ENCODE data around the gene GNA12. TPM values are rescaled to one million over a fixed set of nuclear protein-coding genes. Genes with fewer than 3 reads are reported as not detected.

GNA12 gene
- polyA plus RNA-seq, 1 of the 3 experiments (the other 2 are of a cell fraction), result 64.8 TPM

GRCh38 chr7:2794836-2795636, 49.1 kb downstream of the GNA12 start:
- no peak overlapping the region for H3K4me3 ChIP-seq (ENCODE audit: low read depth in 2 of 2, low read length in 1 of 2)
- DNase-seq, result no peak
- TF ChIP-seq GABPA (IDR thresholded peaks at IDR 0.05; ENCODE audit: low read depth) (no peak), FOXJ3 (CRISPR knock-in tag; IDR thresholded peaks at IDR 0.05) (no peak), SIN3A (IDR thresholded peaks at IDR 0.05; ENCODE audit: borderline replicate concordance, low read depth, low read length) (no peak), RFX5 (IDR thresholded peaks at IDR 0.05; ENCODE audit: low read length) (no peak), EZH2phosphoT487 (IDR thresholded peaks at IDR 0.05; ENCODE audit: borderline replicate concordance, low read depth) (no peak), SMC3 (IDR thresholded peaks at IDR 0.05; ENCODE audit: low read depth, low read length) (no peak), ELF1 (IDR thresholded peaks at IDR 0.05) (no peak), JUND (IDR thresholded peaks at IDR 0.05) (no peak), TAF1 (IDR thresholded peaks at IDR 0.05; ENCODE audit: borderline replicate concordance, low read depth, low read length) (no peak), MAX (IDR thresholded peaks at IDR 0.05; ENCODE audit: low read depth) (no peak), POLR2AphosphoS5 (IDR thresholded peaks at IDR 0.05; ENCODE audit: low read depth, low read length) (no peak), USF2 (IDR thresholded peaks at IDR 0.05; ENCODE audit: borderline replicate concordance, low read depth, low read length) (no peak), FOSL2 (IDR thresholded peaks at IDR 0.05; ENCODE audit: borderline replicate concordance, low read depth) (no peak)
- H3K4me2 ChIP-seq, result no peak overlapping the region
- no peak overlapping the region for H3K27ac ChIP-seq (ENCODE audit: low read depth in 2 of 2, low read length in 1 of 2)
- peaks cover 11 to 29% of the 10 kb centered on the region in 2 experiments for H3K36me3 ChIP-seq (replicated peaks in 1 of 2; ENCODE audit: control insufficient read depth in 1 of 2, insufficient read depth in 2 of 2, low read length in 1 of 2)
- no peak overlapping the region for H3K9ac ChIP-seq
- H3F3A ChIP-seq (replicated peaks; ENCODE audit: insufficient read depth), result no peaks in the 10 kb centered on the region
- ChIA-PET POLR2A (interaction anchor here (0.6 kb wide), 1 partner anchor 164 kb away, joined by 3 read pairs; no protein-coding TSS in a partner anchor), CTCF (interaction anchor here (0.8 to 1.8 kb wide), 5 partner anchors 9 to 124 kb away, joined by 3 to 5 read pairs (median 4); no protein-coding TSS in a partner anchor)
- peaks cover 0 to 14% of the 10 kb centered on the region in 2 experiments; a peak in 2 of 4 replicates for H3K4me1 ChIP-seq (ENCODE audit: control insufficient read depth in 1 of 2, insufficient read depth in 2 of 2, low read depth in 1 of 2, low read length in 1 of 2)
- H2AFZ ChIP-seq (ENCODE audit: low read depth), result no peak overlapping the region
- H3K79me2 ChIP-seq (ENCODE audit: insufficient read depth), result peaks cover 48% of the 10 kb centered on the region
- WGBS (ENCODE audit: low lambda C conversion rate), result 90% methylated on average over 17 of the region's 17 CpGs
- no peaks in the 10 kb centered on the region for H3K27me3 ChIP-seq (ENCODE audit: insufficient read depth)
- H3K9me3 ChIP-seq, result no peaks in the 10 kb centered on the region
- no peaks in the 10 kb centered on the region for H3K9me2 ChIP-seq
- H4K20me1 ChIP-seq (ENCODE audit: insufficient read depth), result peaks cover 9% of the 10 kb centered on the region; the same call in 1 of the 2 replicates

GRCh38 chr7:2792856-2793487, 51.1 kb downstream of the GNA12 start:
- peaks cover 30% of the 10 kb centered on the region for H3K79me2 ChIP-seq (ENCODE audit: insufficient read depth)
- H3K36me3 ChIP-seq (replicated peaks in 1 of 2; ENCODE audit: control insufficient read depth in 1 of 2, insufficient read depth in 2 of 2, low read length in 1 of 2), result peaks cover 11 to 29% of the 10 kb centered on the region in 2 experiments
- DNase-seq, result no peak
- no peak overlapping the region for H3K27ac ChIP-seq (ENCODE audit: low read depth in 2 of 2, low read length in 1 of 2)
- no peak overlapping the region for H3K4me3 ChIP-seq (ENCODE audit: low read depth in 2 of 2, low read length in 1 of 2)
- ChIA-PET POLR2A (no interaction called here), CTCF (interaction anchor here (0.7 kb wide), 1 partner anchor 14 kb away, joined by 3 read pairs; no protein-coding TSS in a partner anchor)
- H3F3A ChIP-seq (replicated peaks; ENCODE audit: insufficient read depth), result no peaks in the 10 kb centered on the region
- H2AFZ ChIP-seq (ENCODE audit: low read depth), result no peak overlapping the region
- no peak overlapping the region for H3K9ac ChIP-seq
- H4K20me1 ChIP-seq (ENCODE audit: insufficient read depth), result no peaks in the 10 kb centered on the region
- peaks cover 0 to 21% of the 10 kb centered on the region in 2 experiments; a peak in 2 of 4 replicates for H3K4me1 ChIP-seq (ENCODE audit: control insufficient read depth in 1 of 2, insufficient read depth in 2 of 2, low read depth in 1 of 2, low read length in 1 of 2)
- no peaks in the 10 kb centered on the region for H3K9me2 ChIP-seq
- no peaks in the 10 kb centered on the region for H3K27me3 ChIP-seq (ENCODE audit: insufficient read depth)
- H3K9me3 ChIP-seq, result no peaks in the 10 kb centered on the region
- WGBS (ENCODE audit: low lambda C conversion rate), result over 99% methylated on average over 16 of the region's 16 CpGs
- no peak overlapping the region for H3K4me2 ChIP-seq
- TF ChIP-seq MAX (IDR thresholded peaks at IDR 0.05; ENCODE audit: low read depth), result no peak
- no peak for TF ChIP-seq MXI1 (IDR thresholded peaks at IDR 0.05; ENCODE audit: low read depth, low read length)
- TF ChIP-seq JUND (IDR thresholded peaks at IDR 0.05), result no peak
- no peak for TF ChIP-seq IRF3 (IDR thresholded peaks at IDR 0.05; ENCODE audit: low read depth, low read length)
- TF ChIP-seq GABPA (IDR thresholded peaks at IDR 0.05; ENCODE audit: low read depth), result no peak
- TF ChIP-seq USF1 (IDR thresholded peaks at IDR 0.05; ENCODE audit: borderline replicate concordance, low read depth), result no peak
- no peak for TF ChIP-seq FOXJ3 (CRISPR knock-in tag; IDR thresholded peaks at IDR 0.05)
- TF ChIP-seq RXRA (IDR thresholded peaks at IDR 0.05; ENCODE audit: borderline replicate concordance, low read depth), result no peak
- no peak for TF ChIP-seq MEF2A (IDR thresholded peaks at IDR 0.05; ENCODE audit: borderline replicate concordance, low read depth)
- no peak for TF ChIP-seq NFIC (IDR thresholded peaks at IDR 0.05; ENCODE audit: borderline replicate concordance)
- no peak for TF ChIP-seq EZH2phosphoT487 (IDR thresholded peaks at IDR 0.05; ENCODE audit: borderline replicate concordance, low read depth)
- TF ChIP-seq TEAD4 (IDR thresholded peaks at IDR 0.05; ENCODE audit: borderline replicate concordance, insufficient read depth), result no peak
- TF ChIP-seq SIN3A (IDR thresholded peaks at IDR 0.05; ENCODE audit: borderline replicate concordance, low read depth, low read length), result no peak
- no peak for TF ChIP-seq POLR2AphosphoS5 (IDR thresholded peaks at IDR 0.05; ENCODE audit: low read depth, low read length)
- TF ChIP-seq RCOR1 (IDR thresholded peaks at IDR 0.05; ENCODE audit: low read length), result no peak
- TF ChIP-seq RAD21 (IDR thresholded peaks at IDR 0.05; ENCODE audit: low read length), result no peak
- no peak for TF ChIP-seq NRF1 (IDR thresholded peaks at IDR 0.05; ENCODE audit: low read depth, low read length)
